Tibial nerve (tissue), 4 donors: ENCODE data around the gene TENM3. TPM values are rescaled to one million over a fixed set of nuclear protein-coding genes. Genes with fewer than 3 reads are reported as not detected.

Source experiments
- DNase-seq, 2 donors: peaks; one replicate each; pipeline ENCODE4 v3.0.0-alpha.2; 2019; ENCODE audit warnings: low spot score in 2 of 2
- H3K27ac ChIP-seq, 4 donors: fragments of 200-600 bp; sonication (generic) in 3 of 4; one replicate each; pipeline ENCODE4 v1.5.1; 2017 to 2019; ENCODE audit warnings: mild to moderate bottlenecking in 1 of 4
- H3K27me3 ChIP-seq, 2 donors: fragments of 200-600 bp; sonication (generic) in 1 of 2; one replicate each; pipeline versions ENCODE4 v1.5.1 to v1.6.0; 2017 to 2019
- H3K36me3 ChIP-seq, 3 donors: fragments of 200-600 bp; sonication (generic); one replicate each; pipeline ENCODE4 v1.5.1; 2018 to 2019
- H3K4me1 ChIP-seq, 4 donors: fragments of 200-600 bp; sonication (generic) in 3 of 4; one replicate each; pipeline ENCODE4 v1.5.1; 2017 to 2019
- H3K4me3 ChIP-seq, 4 donors: fragments of 200-600 bp; sonication (generic) in 3 of 4; one replicate each; pipeline ENCODE4 v1.5.1; 2017 to 2019; ENCODE audit warnings: mild to moderate bottlenecking in 1 of 4, moderate library complexity in 1 of 4
- H3K9me3 ChIP-seq, 4 donors: fragments of 200-600 bp; sonication (generic) in 3 of 4; one replicate each; pipeline ENCODE4 v1.5.1; 2017 to 2019
- CTCF ChIP-seq, 5 experiments: fragments of 200-600 bp in 3 of 5; fragments of 450-650 bp in 2 of 5; sonication (generic) in 3 of 5; IDR thresholded peaks; one replicate each; pipeline ENCODE4 v1.5.1; 2016 to 2019; ENCODE audit warnings: antibody characterized with exemption in 5 of 5, mild to moderate bottlenecking in 3 of 5, moderate library complexity in 2 of 5
- EP300 ChIP-seq, 2 donors: sonication (generic); formaldehyde crosslinking; IDR thresholded peaks; one replicate each; pipeline ENCODE4 v1.6.1; 2017; ENCODE audit warnings: antibody characterized with exemption in 2 of 2, mild to moderate bottlenecking in 1 of 2
- POLR2A ChIP-seq, 2 donors: fragments of 450-650 bp; IDR thresholded peaks; one replicate each; pipeline ENCODE4 v1.6.1; 2017; ENCODE audit warnings: antibody characterized with exemption in 2 of 2, mild to moderate bottlenecking in 2 of 2, moderate library complexity in 2 of 2
- WGBS, 2 donors: methylation state at CpG; one replicate each; pipeline ENCODE4 v1.1.5; 2018; 5-methylcytosine and 5-hydroxymethylcytosine counted together
- total RNA-seq, 4 donors: library from RNA; depleted of rRNA; stranded (reverse); fragments of >200 nt; gene quantifications; one replicate each; pipeline ENCODE4 v1.1.0, GENCODE V29; 2016

Gene TENM3
- total RNA-seq, 4 donors from 2014 or later = 19.0 to 60.5 (median 29.4) TPM

DNA sequence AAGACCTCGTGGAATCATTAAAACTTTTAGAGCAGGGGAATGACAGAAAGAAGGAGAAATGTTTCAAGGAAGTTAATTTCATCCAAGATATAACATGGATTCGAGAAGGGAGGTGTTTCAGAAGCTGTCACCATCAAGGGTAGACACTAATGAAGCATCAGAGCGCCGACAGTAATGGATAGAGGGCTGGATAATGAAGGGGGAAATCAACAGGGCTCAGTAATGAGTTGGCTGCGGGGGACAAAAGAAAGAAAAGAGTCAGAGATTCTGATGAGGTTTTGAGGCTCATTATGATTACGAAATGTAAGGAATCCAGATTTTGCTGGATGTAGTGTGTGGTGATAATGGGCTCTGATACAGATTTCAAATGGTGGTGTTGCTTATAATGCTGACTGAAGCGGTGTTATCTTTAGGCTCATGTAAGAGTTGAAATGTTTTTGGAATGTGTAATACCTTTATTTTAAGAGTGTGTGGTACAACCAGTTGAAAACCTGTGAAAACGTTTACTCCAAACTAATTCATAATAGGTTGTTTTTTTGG lies 39.3 kb upstream of the TENM3 start:
- peaks cover 0 to 34% (median 3%) of the 10 kb centered on the region in 4 donors for H3K4me1 ChIP-seq

GRCh38 chr4:182205306-182205705 lies 37.9 kb upstream of the TENM3 start:
- TF ChIP-seq POLR2A (IDR thresholded peaks at IDR 0.05) (no peak), EP300 (IDR thresholded peaks at IDR 0.05) (no peak)
- 91 to 92% methylated on average over 9 of the region's 9 CpGs for WGBS, 2 donors
- no peak overlapping the region for H3K27ac ChIP-seq
- no peak overlapping the region for H3K4me3 ChIP-seq
- no peaks in the 10 kb centered on the region for H3K27me3 ChIP-seq
- no peaks in the 10 kb centered on the region for H3K36me3 ChIP-seq
- no peaks in the 10 kb centered on the region for H3K9me3 ChIP-seq
- peaks cover 0 to 34% (median 3%) of the 10 kb centered on the region in 4 donors for H3K4me1 ChIP-seq
- DNase-seq = no peak

More for the DNA sequence above, 39.3 kb upstream of the TENM3 start:
- WGBS, 2 donors = 88 to 89% methylated on average over 8 of the region's 8 CpGs
- TF ChIP-seq POLR2A (IDR thresholded peaks at IDR 0.05) (no peak), EP300 (IDR thresholded peaks at IDR 0.05) (no peak), CTCF (IDR thresholded peaks at IDR 0.05) (no peak)
- H3K9me3 ChIP-seq = no peaks in the 10 kb centered on the region
- no peak for DNase-seq
- no peak overlapping the region for H3K4me3 ChIP-seq
- H3K27ac ChIP-seq = no peak overlapping the region
- no peaks in the 10 kb centered on the region for H3K36me3 ChIP-seq
- no peaks in the 10 kb centered on the region for H3K27me3 ChIP-seq

GRCh38 chr4:182206266-182206665 lies 36.9 kb upstream of the TENM3 start:
- 84 to 94% methylated on average over 5 of the region's 5 CpGs for WGBS, 2 donors
- no peaks in the 10 kb centered on the region for H3K9me3 ChIP-seq
- H3K4me1 ChIP-seq = peaks cover 0 to 34% (median 3%) of the 10 kb centered on the region in 4 donors
- no peaks in the 10 kb centered on the region for H3K27me3 ChIP-seq
- DNase-seq = no peak
- H3K36me3 ChIP-seq = no peaks in the 10 kb centered on the region
- H3K4me3 ChIP-seq = no peak overlapping the region
- TF ChIP-seq EP300 (IDR thresholded peaks at IDR 0.05) (no peak), CTCF (IDR thresholded peaks at IDR 0.05) (no peak), POLR2A (IDR thresholded peaks at IDR 0.05) (no peak)
- peak overlapping the region in 1 of 4 donors; percentile 13 for H3K27ac ChIP-seq

DNA sequence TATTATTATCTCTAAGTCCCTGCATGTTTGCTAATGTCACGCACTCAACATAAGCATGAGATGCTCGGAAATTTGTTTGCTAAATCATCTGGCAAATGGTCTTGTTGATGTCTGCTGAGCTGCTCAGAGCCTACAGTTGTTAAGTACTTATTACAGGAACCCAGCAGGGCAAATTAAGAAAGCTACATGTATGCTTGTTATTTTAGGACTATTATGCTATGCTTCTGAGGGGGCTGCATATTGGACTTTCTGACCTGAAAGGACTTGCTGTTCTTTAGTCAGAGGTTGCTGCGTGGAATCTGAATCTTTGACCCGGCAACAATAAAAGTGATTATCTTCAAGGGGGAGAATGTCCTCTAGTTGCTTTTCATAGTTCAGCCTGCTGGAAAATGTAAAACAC lies 36.3 kb upstream of the TENM3 start:
- Histone ChIP-seq H3K27ac (peak overlapping the region in 2 of 4 donors; percentile 48 to 49), H3K4me1 (peaks cover 0 to 34% (median 3%) of the 10 kb centered on the region in 4 donors)

DNA sequence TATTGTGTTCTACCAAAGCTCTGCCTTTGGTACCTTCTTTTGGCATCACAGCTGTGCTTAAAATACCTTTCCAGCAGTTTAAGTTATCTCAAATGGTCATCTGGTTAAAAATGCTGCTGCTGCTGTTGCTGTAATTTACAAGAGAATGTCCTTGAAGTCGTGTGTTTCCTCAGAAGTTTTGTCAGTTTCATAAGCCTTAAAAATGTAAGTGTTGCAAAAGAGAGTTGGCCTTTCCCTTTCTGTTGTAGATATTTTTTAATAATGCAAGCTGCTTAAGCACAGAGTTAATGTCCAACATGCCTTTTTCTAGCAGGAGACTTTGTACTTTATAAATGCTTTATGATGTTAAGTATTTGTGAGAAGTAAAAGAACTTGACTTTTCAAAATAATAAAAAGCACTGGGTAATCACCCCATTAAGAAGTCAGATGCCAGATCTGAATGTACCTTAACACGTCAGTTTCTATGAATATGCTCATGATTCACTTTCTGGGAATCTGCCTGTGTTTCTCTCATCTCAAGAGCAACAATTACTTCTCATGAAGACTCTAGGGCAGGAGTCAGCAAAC lies 35.3 kb upstream of the TENM3 start:
- TF ChIP-seq CTCF (IDR thresholded peaks at IDR 0.05) = no peak
- TF ChIP-seq EP300 (IDR thresholded peaks at IDR 0.05) = peak in 1 of 2 donors; percentile 43
- TF ChIP-seq POLR2A (IDR thresholded peaks at IDR 0.05) = no peak
- Histone ChIP-seq H3K4me3 (no peak overlapping the region), H3K9me3 (no peaks in the 10 kb centered on the region), H3K27me3 (no peaks in the 10 kb centered on the region), H3K27ac (peak overlapping the region in 2 of 4 donors; percentile 48 to 49), H3K4me1 (peaks cover 0 to 34% (median 3%) of the 10 kb centered on the region in 4 donors), H3K36me3 (no peaks in the 10 kb centered on the region)
- no peak for DNase-seq
- WGBS, 2 donors = 16 to 17% methylated on average over 2 of the region's 2 CpGs

More for the DNA sequence above, 36.3 kb upstream of the TENM3 start:
- 20 to 34% methylated on average over 4 of the region's 4 CpGs for WGBS, 2 donors
- no peak for DNase-seq
- Histone ChIP-seq H3K27me3 (no peaks in the 10 kb centered on the region), H3K4me3 (no peak overlapping the region), H3K9me3 (no peaks in the 10 kb centered on the region), H3K36me3 (no peaks in the 10 kb centered on the region)
- TF ChIP-seq EP300 (IDR thresholded peaks at IDR 0.05) = no peak
- TF ChIP-seq POLR2A (IDR thresholded peaks at IDR 0.05) = no peak
- no peak for TF ChIP-seq CTCF (IDR thresholded peaks at IDR 0.05)
